Progenitor cell of endocrine pancreas (in vitro differentiated cells): ENCODE data around the gene PKLR. TPM values are rescaled to one million over a fixed set of nuclear protein-coding genes. Genes with fewer than 3 reads are reported as not detected.

Experiments used
- DNase-seq: peaks from one replicate; pipeline ENCODE4 v3.0.0; 2021; ENCODE audit warnings: low spot score; ENCODE audit not compliant: unreplicated experiment
- H3K27ac Mint-ChIP-seq: 2 replicates; pipeline ENCODE4 v1.8.0; 2021; ENCODE audit warnings: mild to moderate bottlenecking, moderate library complexity, mixed read lengths
- H3K27me3 Mint-ChIP-seq: 2 replicates; pipeline ENCODE4 v1.8.0; 2021; ENCODE audit warnings: mixed read lengths
- H3K36me3 Mint-ChIP-seq: 2 replicates; pipeline ENCODE4 v1.8.0; 2022; ENCODE audit warnings: mixed read lengths; ENCODE audit not compliant: insufficient read depth
- H3K4me1 Mint-ChIP-seq: 2 replicates; pipeline ENCODE4 v1.8.0; 2021; ENCODE audit warnings: low read depth, mixed read lengths
- H3K4me3 Mint-ChIP-seq: 2 replicates; pipeline ENCODE4 v1.8.0; 2021; ENCODE audit warnings: low read depth, mild to moderate bottlenecking, moderate library complexity, mixed read lengths
- H3K9me3 Mint-ChIP-seq: 2 replicates; pipeline ENCODE4 v1.8.0; 2021; ENCODE audit warnings: low read depth, mixed read lengths
- CTCF ChIP-seq: fragments of 200-600 bp; sonication (generic); IDR thresholded peaks from one replicate; pipeline ENCODE4 v1.5.0; 2021; ENCODE audit warnings: antibody characterized with exemption, mild to moderate bottlenecking; ENCODE audit not compliant: unreplicated experiment
- microRNA-seq: library from miRNA; unstranded; fragments of <30 nt; microRNA quantifications from one replicate; pipeline ENCODE4 v1.1.0, GENCODE V29; 2020; ENCODE audit warnings: borderline number of aligned reads; ENCODE audit not compliant: unreplicated experiment
- total RNA-seq: library from RNA; stranded (reverse); gene quantifications from 2 replicates; pipeline ENCODE4 v1.2.1, GENCODE V29; 2021

The PKLR gene
- total RNA-seq, 1 donor from 2014 or later = 0.57 TPM

DNA sequence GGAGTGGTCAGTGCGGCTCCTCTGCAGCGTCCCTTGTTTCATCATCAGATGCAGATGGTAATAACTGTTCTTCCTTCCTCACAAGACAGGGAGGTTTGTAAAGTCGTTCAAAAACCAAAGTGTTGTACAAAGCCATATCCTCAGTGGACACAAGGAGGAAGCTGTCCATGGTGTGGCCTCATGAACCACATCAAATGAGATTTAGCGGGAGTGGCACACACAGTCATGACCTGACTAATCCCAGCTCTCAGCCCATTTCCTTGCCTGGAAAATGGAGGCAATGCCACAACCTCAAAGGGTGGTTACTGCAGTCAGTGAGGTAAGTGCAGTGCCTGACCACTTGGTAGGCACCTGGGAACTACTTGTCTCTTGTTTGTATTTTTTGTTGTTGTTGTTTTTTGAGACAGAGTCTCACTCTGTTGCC lies 59.4 kb downstream of the PKLR start:
- H3K36me3 Mint-ChIP-seq = peaks cover 6% of the 10 kb centered on the region
- peak overlapping the region; percentile 37 for H3K27ac Mint-ChIP-seq
- H3K4me3 Mint-ChIP-seq = no peak overlapping the region

GRCh38 chr1:155241069-155241679 lies 60.1 kb downstream of the PKLR start:
- Mint-ChIP-seq H3K36me3 (peaks cover 6% of the 10 kb centered on the region), H3K27me3 (no peaks in the 10 kb centered on the region), H3K27ac (peak overlapping the region; percentile 84), H3K4me1 (peaks cover 27% of the 10 kb centered on the region), H3K9me3 (no peaks in the 10 kb centered on the region), H3K4me3 (peak overlapping the region; percentile 74)
- no peak for TF ChIP-seq CTCF
- no peak for DNase-seq

More for the DNA sequence above, 59.4 kb downstream of the PKLR start:
- no peak for DNase-seq
- Mint-ChIP-seq H3K4me1 (peaks cover 27% of the 10 kb centered on the region), H3K9me3 (no peaks in the 10 kb centered on the region), H3K27me3 (no peaks in the 10 kb centered on the region)
- no peak for TF ChIP-seq CTCF

Small RNA genes within 50 kb of the gene (microRNA-seq; reads per million reads assigned to microRNA genes)
- not detected for gene MIR555

Other genes starting within 250 kb of the PKLR start
- 45.5 and 46.8 TPM in 2 replicates for gene EFNA4, start 237.7 kb downstream of the PKLR start, total RNA-seq
- 9.0 and 10.5 TPM in 2 replicates for gene EFNA3, start 222.6 kb downstream of the PKLR start, total RNA-seq
- 22.1 and 22.2 TPM in 2 replicates for gene EFNA1, start 173.6 kb downstream of the PKLR start, total RNA-seq
- 33.3 and 35.5 TPM in 2 replicates for gene SLC50A1, start 165.6 kb downstream of the PKLR start, total RNA-seq
- 45.6 and 49.3 TPM in 2 replicates for gene DPM3, start 160.9 kb downstream of the PKLR start, total RNA-seq
- gene KRTCAP2, start 128.1 kb downstream of the PKLR start, total RNA-seq = 146 and 149 TPM in 2 replicates
- 21.1 and 25.7 TPM in 2 replicates for gene TRIM46, start 127.6 kb downstream of the PKLR start, total RNA-seq
- gene THBS3, start 93.5 kb downstream of the PKLR start, total RNA-seq = 46.0 and 52.2 TPM in 2 replicates
- 38.1 and 38.7 TPM in 2 replicates for gene MTX1, start 92.7 kb downstream of the PKLR start, total RNA-seq
- 58.4 and 59.0 TPM in 2 replicates for gene ENTREP3, start 46.0 kb downstream of the PKLR start, total RNA-seq
- gene SCAMP3, start 39.1 kb downstream of the PKLR start, total RNA-seq = 53.1 and 57.1 TPM in 2 replicates
- 102 and 106 TPM in 2 replicates for gene CLK2, start 27.9 kb downstream of the PKLR start, total RNA-seq
- gene HCN3, start 24.0 kb downstream of the PKLR start, total RNA-seq = 13.6 and 15.6 TPM in 2 replicates
- 232 and 261 TPM in 2 replicates for gene FDPS, start 7.4 kb upstream of the PKLR start, total RNA-seq
- 37.3 and 37.4 TPM in 2 replicates for gene RUSC1, start 19.5 kb upstream of the PKLR start, total RNA-seq